Retinal pigment epithelial cell (primary cell): ENCODE data around the gene ERCC6L2.

Source experiments
- DNase-seq: peaks from one replicate; pipeline ENCODE4 v3.0.0-alpha.2; 2010; ENCODE audit warnings: low read depth
- H3K4me3 ChIP-seq: 2 replicates; pipeline ENCODE4 v1.5.1; 2011; ENCODE audit warnings: mild to moderate bottlenecking, low read length, control low read depth, moderate library complexity
- CTCF ChIP-seq: conservative IDR thresholded peaks from 2 replicates; pipeline ENCODE4 v1.5.1; 2011; ENCODE audit warnings: low read depth, low read length, control low read depth, inconsistent platforms

ERCC6L2 gene

GRCh38 chr9:95952471-95952870 lies 77.0 kb downstream of the ERCC6L2 start:
- no peak overlapping the region for H3K4me3 ChIP-seq
- DNase-seq: no peak
- TF ChIP-seq CTCF: no peak

GRCh38 chr9:95953986-95954385 lies 78.5 kb downstream of the ERCC6L2 start:
- no peak for DNase-seq
- TF ChIP-seq CTCF: no peak
- H3K4me3 ChIP-seq: no peak overlapping the region

- TF ChIP-seq CTCF: no peak
- no peak for DNase-seq
- H3K4me3 ChIP-seq: no peak overlapping the region
These were observed 79.4 kb downstream of the ERCC6L2 start for GRCh38 chr9:95954940-95955339.

- DNase-seq: no peak
- no peak for TF ChIP-seq CTCF
- H3K4me3 ChIP-seq: no peak overlapping the region
These were observed 87.4 kb downstream of the ERCC6L2 start for GRCh38 chr9:95962936-95963335.

GRCh38 chr9:95963659-95964058 lies 88.2 kb downstream of the ERCC6L2 start:
- no peak for TF ChIP-seq CTCF
- DNase-seq: no peak
- no peak overlapping the region for H3K4me3 ChIP-seq

- no peak for DNase-seq
- TF ChIP-seq CTCF: no peak
- H3K4me3 ChIP-seq: no peak overlapping the region
These were observed 90.8 kb downstream of the ERCC6L2 start for GRCh38 chr9:95966306-95966705.

- DNase-seq: no peak
- no peak for TF ChIP-seq CTCF
- H3K4me3 ChIP-seq: no peak overlapping the region
These were observed 94.8 kb downstream of the ERCC6L2 start for GRCh38 chr9:95970317-95970716.
